H1 (cell line): Measurements from ENCODE around the gene NOC2L. TPM values are rescaled to one million over a fixed set of nuclear protein-coding genes. Genes with fewer than 3 reads are reported as not detected.

Experiments used
- CTCF ChIA-PET: fragments of 300-600 bp; sonication (Branson Sonifier 250); formaldehyde crosslinking; loops from one replicate; lab custom pipeline; 2021; ENCODE audit not compliant: partially characterized antibody; lab: Charles Lee
- POLR2A ChIA-PET: fragments of 300-600 bp; sonication (Branson Sonifier 250); formaldehyde crosslinking; loops from one replicate; lab custom pipeline; 2021; ENCODE audit warnings: inconsistent platforms; ENCODE audit not compliant: partially characterized antibody; lab: Charles Lee
- DNase-seq, 2 experiments: peaks; one replicate each; pipeline versions ENCODE4 v3.0.0 to v3.0.0-alpha.2; 2010 to 2022; ENCODE audit warnings: low spot score in 2 of 2, low read depth in 1 of 2, mixed read lengths in 1 of 2
- FAIRE-seq: peaks from 2 replicates; lab custom pipeline; 2011; peaks lifted over from hg19 to GRCh38; lab: Jason Lieb, UNC
- H2AFZ ChIP-seq: 2 replicates; pipeline ENCODE4 v1.8.1; 2012; ENCODE audit warnings: low read length, inconsistent platforms
- H2AK5ac ChIP-seq: 2 replicates; pipeline ENCODE4 v1.6.1; 2013; ENCODE audit warnings: low read depth, low read length
- H2BK120ac ChIP-seq: replicated peaks from 2 replicates; pipeline ENCODE3; 2013; ENCODE audit warnings: low read depth, low read length, inconsistent platforms
- H2BK12ac ChIP-seq: 2 replicates; pipeline ENCODE4 v1.6.1; 2013; ENCODE audit warnings: low read depth, low read length
- H2BK15ac ChIP-seq: 2 replicates; pipeline ENCODE4 v1.6.1; 2013; ENCODE audit warnings: low read length
- H2BK20ac ChIP-seq: 2 replicates; pipeline ENCODE4 v1.6.1; 2013; ENCODE audit warnings: low read length
- H2BK5ac ChIP-seq: 2 replicates; pipeline ENCODE4 v1.6.1; 2013; ENCODE audit warnings: low read depth, low read length
- H3K14ac ChIP-seq: 2 replicates; pipeline ENCODE4 v1.6.1; 2013; ENCODE audit warnings: inconsistent platforms; ENCODE audit not compliant: insufficient read length
- H3K18ac ChIP-seq: 2 replicates; pipeline ENCODE4 v1.6.1; 2013; ENCODE audit warnings: low read length; ENCODE audit errors: extremely low read depth
- H3K23ac ChIP-seq: 2 replicates; pipeline ENCODE4 v1.6.1; 2013; ENCODE audit warnings: inconsistent platforms; ENCODE audit not compliant: insufficient read length
- H3K23me2 ChIP-seq: 2 replicates; pipeline ENCODE4 v1.6.1; 2013; ENCODE audit warnings: low read depth, low read length
- H3K27ac ChIP-seq: 2 replicates; pipeline ENCODE4 v1.6.1; 2011; ENCODE audit warnings: low read depth, low read length, inconsistent platforms
- H3K27me3 ChIP-seq, 4 experiments: replicated peaks in 1 of 4; 1 replicate in 1 of 4; 2 replicates in 3 of 4; pipeline versions ENCODE4 v1.6.1 to v1.8.1; 2011 to 2013; ENCODE audit warnings: low read length in 3 of 4, mild to moderate bottlenecking in 3 of 4, inconsistent platforms in 2 of 4, mixed read lengths in 2 of 4, moderate library complexity in 1 of 4; ENCODE audit not compliant: control insufficient read depth in 3 of 4, insufficient read depth in 3 of 4; ENCODE audit errors: extremely low read depth in 1 of 4
- H3K36me3 ChIP-seq, 4 experiments: 2 replicates each; pipeline versions ENCODE4 v1.6.1 to v1.8.1; 2011 to 2013; ENCODE audit warnings: mild to moderate bottlenecking in 4 of 4, low read length in 3 of 4, moderate library complexity in 2 of 4, control low read depth in 1 of 4, inconsistent platforms in 1 of 4; ENCODE audit not compliant: insufficient read depth in 4 of 4, control insufficient read depth in 2 of 4
- H3K4ac ChIP-seq: replicated peaks from 2 replicates; pipeline ENCODE3; 2013; ENCODE audit warnings: low read length, low read depth, mixed read lengths, inconsistent platforms; ENCODE audit not compliant: insufficient read length
- H3K4me1 ChIP-seq, 4 experiments: replicated peaks in 1 of 4; 1 replicate in 1 of 4; 2 replicates in 3 of 4; pipeline versions ENCODE4 v1.6.1 to v1.8.1; 2011 to 2013; ENCODE audit warnings: low read length in 3 of 4, inconsistent platforms in 2 of 4, mixed read lengths in 1 of 4; ENCODE audit not compliant: insufficient read depth in 4 of 4, control insufficient read depth in 3 of 4
- H3K4me2 ChIP-seq, 2 experiments: 2 replicates each; pipeline versions ENCODE4 v1.6.1 to v1.8.1; 2011 to 2013; ENCODE audit warnings: low read depth in 2 of 2, low read length in 2 of 2, control low read depth in 1 of 2, inconsistent platforms in 1 of 2, mild to moderate bottlenecking in 1 of 2; ENCODE audit not compliant: insufficient read depth in 1 of 2
- H3K4me3 ChIP-seq, 4 experiments: fragments of 200-600, 300-600 bp in 1 of 4; sonication (generic), shearing (Covaris generic), sonication (Bioruptor Twin) in 1 of 4; 2 replicates each; pipeline versions ENCODE4 v1.5.1 to v1.8.1; 2011 to 2016; ENCODE audit warnings: low read length in 4 of 4, low read depth in 3 of 4, control low read depth in 2 of 4, inconsistent platforms in 2 of 4, mild to moderate bottlenecking in 2 of 4, mixed read lengths in 1 of 4, moderate library complexity in 1 of 4; ENCODE audit not compliant: insufficient read depth in 2 of 4; ENCODE audit errors: extremely low read depth in 1 of 4
- H3K56ac ChIP-seq: replicated peaks from 2 replicates; pipeline ENCODE3; 2013; ENCODE audit warnings: low read depth, mild to moderate bottlenecking, mixed read lengths, low read length, inconsistent platforms; ENCODE audit not compliant: insufficient read length
- H3K79me1 ChIP-seq: 2 replicates; pipeline ENCODE4 v1.6.1; 2013; ENCODE audit warnings: low read depth, low read length, control low read depth
- H3K79me2 ChIP-seq, 2 experiments: 2 replicates each; pipeline versions ENCODE4 v1.6.1 to v1.8.1; 2012 to 2013; ENCODE audit warnings: low read length in 2 of 2, mild to moderate bottlenecking in 2 of 2, inconsistent platforms in 1 of 2; ENCODE audit not compliant: insufficient read depth in 2 of 2, control insufficient read depth in 1 of 2
- H3K9ac ChIP-seq, 4 experiments: replicated peaks in 1 of 4; 1 replicate in 1 of 4; 2 replicates in 3 of 4; pipeline versions ENCODE4 v1.6.1 to v1.8.1; 2011 to 2013; ENCODE audit warnings: low read depth in 3 of 4, low read length in 3 of 4, control low read depth in 2 of 4, mild to moderate bottlenecking in 2 of 4, moderate library complexity in 2 of 4, inconsistent platforms in 1 of 4; ENCODE audit errors: extremely low read depth in 1 of 4
- H3K9me3 ChIP-seq, 2 experiments: 2 replicates each; pipeline versions ENCODE4 v1.6.1 to v1.8.1; 2012 to 2013; ENCODE audit warnings: mild to moderate bottlenecking in 2 of 2, moderate library complexity in 2 of 2, control low read depth in 1 of 2, inconsistent platforms in 1 of 2, low read depth in 1 of 2, low read length in 1 of 2, mixed read lengths in 1 of 2; ENCODE audit not compliant: insufficient read depth in 2 of 2
- H4K20me1 ChIP-seq, 2 experiments: replicated peaks in 1 of 2; 2 replicates each; pipeline versions ENCODE3 to v1.8.1; 2011 to 2013; ENCODE audit warnings: inconsistent platforms in 2 of 2, low read length in 2 of 2, mild to moderate bottlenecking in 1 of 2; ENCODE audit not compliant: insufficient read depth in 2 of 2, control insufficient read depth in 1 of 2
- H4K5ac ChIP-seq: 2 replicates; pipeline ENCODE4 v1.6.1; 2013; ENCODE audit warnings: low read length, low read depth, mixed read lengths, inconsistent platforms; ENCODE audit not compliant: insufficient read length
- H4K8ac ChIP-seq: 2 replicates; pipeline ENCODE4 v1.8.0; 2013; ENCODE audit warnings: mild to moderate bottlenecking, moderate library complexity, low read length, inconsistent platforms; ENCODE audit not compliant: insufficient read depth; ENCODE audit errors: extremely low read depth
- H4K91ac ChIP-seq: replicated peaks from 2 replicates; pipeline ENCODE3; 2013; ENCODE audit warnings: low read length, mixed read lengths, inconsistent platforms; ENCODE audit not compliant: insufficient read length
- ASH2L ChIP-seq: fragments of 200-600, 300-600 bp; sonication (generic); IDR thresholded peaks from one replicate; pipeline ENCODE4 v1.7.1; 2017; ENCODE audit warnings: low read length
- BRCA1 ChIP-seq: IDR thresholded peaks from 2 replicates; pipeline ENCODE4 v1.6.1; 2012; ENCODE audit warnings: low read depth, low read length, improper control_type of control experiment
- EZH2 ChIP-seq: fragments of 200-600 bp; sonication (generic); IDR thresholded peaks from 2 replicates; pipeline ENCODE4 v1.7.1; 2012; ENCODE audit warnings: low read depth, mild to moderate bottlenecking, moderate library complexity, low read length, inconsistent platforms; ENCODE audit not compliant: severe bottlenecking
- KDM4A ChIP-seq: IDR thresholded peaks from one replicate; pipeline ENCODE4 v1.7.1; 2012; ENCODE audit warnings: low read depth, mild to moderate bottlenecking, moderate library complexity, low read length, inconsistent platforms; ENCODE audit not compliant: severe bottlenecking
- PHF8 ChIP-seq: fragments of 200-600 bp; sonication (generic); conservative IDR thresholded peaks from 2 replicates; pipeline ENCODE4 v1.7.1; 2012; ENCODE audit warnings: low read depth, mild to moderate bottlenecking, inconsistent platforms, low read length, moderate library complexity
- RNF2 ChIP-seq: fragments of 200-900, 300-1000 bp; sonication (generic); IDR thresholded peaks from 2 replicates; pipeline ENCODE4 v1.7.1; 2016; ENCODE audit warnings: borderline replicate concordance, low read depth, mild to moderate bottlenecking, antibody characterized with exemption, low read length; ENCODE audit not compliant: poor library complexity, severe bottlenecking; ENCODE audit errors: missing control alignments
- SP4 ChIP-seq: IDR thresholded peaks from 2 replicates; pipeline ENCODE4 v1.6.1; 2012; ENCODE audit warnings: low read length, inconsistent platforms
- TEAD4 ChIP-seq: IDR thresholded peaks from 2 replicates; pipeline ENCODE4 v1.6.1; 2012; ENCODE audit warnings: low read depth, low read length, inconsistent platforms, mixed read lengths
- WGBS, 2 experiments: shearing (Covaris generic) in 1 of 2; methylation state at CpG; one replicate each; pipeline versions ENCODE4 v1.1.6 to v1.1.7; 2013 to 2015; ENCODE audit warnings: low lambda C conversion rate in 2 of 2, mixed read lengths in 2 of 2, inconsistent platforms in 1 of 2, low coverage in 1 of 2, missing lambda C conversion rate in 1 of 2; ENCODE audit not compliant: insufficient replicate concordance in 2 of 2, insufficient coverage in 1 of 2, insufficient read length in 1 of 2; ENCODE audit errors: extremely low coverage in 1 of 2, missing lambda C conversion rate in 1 of 2; 5-methylcytosine and 5-hydroxymethylcytosine counted together
- polyA plus RNA-seq, 7 experiments: library from polyadenylated mRNA; depleted of rRNA in 3 of 7; stranded (reverse) in 5 of 7; unstranded in 2 of 7; fragments of >200 nt in 5 of 7; fragments of 200-250 nt in 2 of 7; gene quantifications; 1 replicate in 5 of 7; 2 replicates in 1 of 7; 4 replicates in 1 of 7; pipeline versions ENCODE4 v1.2.1 to v1.2.3, GENCODE V29; 2011 to 2013; ENCODE audit warnings: missing spikeins in 2 of 7, mixed read lengths in 2 of 7
- total RNA-seq: library from RNA; stranded (reverse); fragmentation: NEBNext Ultra II Directional; extraction: Animal tissue kit (Norgen Biotek cat#: 25700); gene quantifications from 2 replicates; pipeline ENCODE4 v1.2.1, GENCODE V29; 2021
- TF ChIP-seq, protein P1 (sequence below): IDR thresholded peaks from 2 replicates; pipeline ENCODE4 v1.6.1; 2011; ENCODE audit warnings: low read length, improper control_type of control experiment

NOC2L gene
- total and polyA plus RNA-seq, 2 of the 8 experiments (the other 6 are each of a cell fraction or from before 2014, with no cell fraction given), result 74.7 to 130 TPM

- H3K4me3 ChIP-seq, result peak overlapping the region; percentile 34 to 77 (median 46)
- FAIRE-seq, result no peak
- H4K8ac ChIP-seq, result peak overlapping the region; percentile 95; the same call in 1 of the 2 replicates
- H2BK5ac ChIP-seq, result no peak overlapping the region; the same call in 1 of the 2 replicates
- H3K9me3 ChIP-seq, result no peaks in the 10 kb centered on the region; a peak in 1 of 4 replicates
- H4K5ac ChIP-seq, result no peak overlapping the region
- H3K79me2 ChIP-seq, result no peaks in the 10 kb centered on the region
- H3K79me1 ChIP-seq, result no peaks in the 10 kb centered on the region
- no peak overlapping the region; the same call in 1 of the 2 replicates for H2BK12ac ChIP-seq
- no peak overlapping the region for H3K14ac ChIP-seq
- H3K9ac ChIP-seq, result no peak overlapping the region
- peaks cover 47 to 82% (median 64%) of the 10 kb centered on the region in 4 experiments for H3K27me3 ChIP-seq
- WGBS, 2 experiments, result 7% methylated on average over 26 of the region's 58 CpGs; no CpG with 5 or more reads in 1 of the 2 experiments
- no peak overlapping the region; the same call in 1 of the 2 replicates for H2AK5ac ChIP-seq
- no peak overlapping the region for H3K56ac ChIP-seq
- H3K27ac ChIP-seq, result no peak overlapping the region
- ChIA-PET POLR2A (interaction anchor here (0.9 to 4.2 kb wide), 9 partner anchors 13 to 37 kb away, joined by 3 to 40 read pairs (median 6); partner anchors contain the start of gene ISG15), CTCF (interaction anchor here (0.6 to 4.7 kb wide), 14 partner anchors 14 to 1547 kb away, joined by 3 to 60 read pairs (median 6); partner anchors contain the start of genes ISG15 and PERM1)
- peaks cover 0 to 41% (median 20%) of the 10 kb centered on the region in 4 experiments; a peak in 6 of 7 replicates for H3K4me1 ChIP-seq
- H2AFZ ChIP-seq, result no peak overlapping the region
- H2BK20ac ChIP-seq, result no peak overlapping the region
- peaks cover 0 to 18% (median 0%) of the 10 kb centered on the region in 4 experiments; a peak in 1 of 8 replicates for H3K36me3 ChIP-seq
- no peak overlapping the region for H4K91ac ChIP-seq
- no peak overlapping the region for H3K18ac ChIP-seq
- H3K4me2 ChIP-seq, result peak overlapping the region; percentile 56 to 71
- DNase-seq, result no peak
- no peak overlapping the region for H3K4ac ChIP-seq
- peaks cover 0 to 5% of the 10 kb centered on the region in 2 experiments for H4K20me1 ChIP-seq
- peaks cover 13% of the 10 kb centered on the region; the same call in 1 of the 2 replicates for H3K23me2 ChIP-seq
- 0 out of 2 replicates have a peak overlapping the region, but pooled peaks have one; percentile 16 for H2BK15ac ChIP-seq
- H2BK120ac ChIP-seq, result no peak overlapping the region
- H3K23ac ChIP-seq, result no peak overlapping the region
- TF ChIP-seq KDM4A (peak; percentile 55), PHF8 (0 out of 2 replicates have a peak, but pooled peaks have one; percentile 17), EZH2 (peak; percentile 55), BRCA1 (no peak), RNF2 (peak; percentile 31), TEAD4 (no peak), ASH2L (peak; percentile 52), SP4 (no peak)
- TF ChIP-seq, protein P1, sequence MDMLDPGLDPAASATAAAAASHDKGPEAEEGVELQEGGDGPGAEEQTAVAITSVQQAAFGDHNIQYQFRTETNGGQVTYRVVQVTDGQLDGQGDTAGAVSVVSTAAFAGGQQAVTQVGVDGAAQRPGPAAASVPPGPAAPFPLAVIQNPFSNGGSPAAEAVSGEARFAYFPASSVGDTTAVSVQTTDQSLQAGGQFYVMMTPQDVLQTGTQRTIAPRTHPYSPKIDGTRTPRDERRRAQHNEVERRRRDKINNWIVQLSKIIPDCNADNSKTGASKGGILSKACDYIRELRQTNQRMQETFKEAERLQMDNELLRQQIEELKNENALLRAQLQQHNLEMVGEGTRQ, result no peak
Observed at GRCh38 chr1:1001057-1001783, 42.2 kb upstream of the NOC2L start.
